Testis (tissue), 3 donors: ENCODE results near the gene CALY. TPM values are rescaled to one million over a fixed set of nuclear protein-coding genes. Genes with fewer than 3 reads are reported as not detected.

Experiments used
- DNase-seq: peaks from one replicate; pipeline ENCODE4 v3.0.0-alpha.2; 2019
- H3K27ac ChIP-seq, 2 donors: fragments of 200-600 bp; sonication (generic); one replicate each; pipeline ENCODE4 v1.5.1; 2019
- H3K27me3 ChIP-seq: fragments of 200-600 bp; sonication (generic); one replicate; pipeline ENCODE4 v1.5.1; 2019
- H3K36me3 ChIP-seq: fragments of 200-600 bp; sonication (generic); one replicate; pipeline ENCODE4 v1.5.1; 2017; ENCODE audit warnings: low read depth; ENCODE audit errors: missing control alignments
- H3K4me1 ChIP-seq: fragments of 200-600 bp; sonication (generic); one replicate; pipeline ENCODE4 v1.5.1; 2019
- H3K4me3 ChIP-seq, 2 donors: fragments of 200-600 bp; sonication (generic); one replicate each; pipeline ENCODE4 v1.5.1; 2017 to 2019
- H3K9me3 ChIP-seq: fragments of 200-600 bp; sonication (generic); one replicate; pipeline ENCODE4 v1.5.1; 2017
- CTCF ChIP-seq, 3 experiments: fragments of 450-650 bp in 2 of 3; fragments of 200-600 bp in 1 of 3; sonication (generic) in 1 of 3; IDR thresholded peaks; one replicate each; pipeline ENCODE4 v1.5.1; 2016 to 2019; ENCODE audit warnings: antibody characterized with exemption in 3 of 3, mild to moderate bottlenecking in 2 of 3, moderate library complexity in 1 of 3
- POLR2A ChIP-seq: fragments of 450-650 bp; IDR thresholded peaks from one replicate; pipeline ENCODE4 v1.6.1; 2017; ENCODE audit warnings: antibody characterized with exemption, mild to moderate bottlenecking, moderate library complexity
- WGBS, 2 donors: methylation state at CpG; one replicate each; pipeline ENCODE4 v1.1.5; 2018; 5-methylcytosine and 5-hydroxymethylcytosine counted together
- intact Hi-C: fragments of 100-400 bp; cut with DNase I; formaldehyde crosslinking; loops from one replicate; pipeline ENCODE4 v1.15.1; 2023; ENCODE audit warnings: low total_unique reads
- polyA plus RNA-seq: library from polyadenylated mRNA; stranded (reverse); fragments of 350-450 nt; fragmentation: Illumina TruSeq; extraction: RNeasy Lipid Tissue Mini Kit (QIAGEN cat#74804); gene quantifications from one replicate; pipeline ENCODE4 v1.2.3, GENCODE V29; 2014; ENCODE audit warnings: low read depth, low replicate concordance; ENCODE audit not compliant: insufficient read depth
- total RNA-seq, 2 donors: library from RNA; depleted of rRNA; stranded (reverse); fragments of >200 nt; gene quantifications; one replicate each; pipeline ENCODE4 v1.2.3, GENCODE V29; 2016

The CALY gene
- total and polyA plus RNA-seq, 3 donors from 2014 or later: 4.9 to 35.5 (median 19.2) TPM

GRCh38 chr10:133343558-133343957 is 6.9 kb upstream of the CALY start:
- no peaks in the 10 kb centered on the region for H3K27me3 ChIP-seq
- no peaks in the 10 kb centered on the region for H3K4me1 ChIP-seq
- H3K36me3 ChIP-seq: no peaks in the 10 kb centered on the region
- no peaks in the 10 kb centered on the region for H3K9me3 ChIP-seq
- intact Hi-C loops: no loop called here
- TF ChIP-seq CTCF (IDR thresholded peaks at IDR 0.05) (no peak), POLR2A (no peak)
- no peak overlapping the region for H3K4me3 ChIP-seq
- no peak overlapping the region for H3K27ac ChIP-seq
- 52 to 61% methylated on average over 9 of the region's 9 CpGs for WGBS, 2 donors
- no peak for DNase-seq

GRCh38 chr10:133342942-133343341 is 6.2 kb upstream of the CALY start:
- WGBS, 2 donors: 80 to 90% methylated on average over 8 of the region's 8 CpGs
- intact Hi-C loops: no loop called here
- H3K27me3 ChIP-seq: no peaks in the 10 kb centered on the region

GRCh38 chr10:133341983-133342382 is 5.3 kb upstream of the CALY start:
- TF ChIP-seq POLR2A (no peak), CTCF (IDR thresholded peaks at IDR 0.05) (no peak)
- H3K36me3 ChIP-seq: no peaks in the 10 kb centered on the region
- no peak overlapping the region for H3K4me3 ChIP-seq
- no peak for DNase-seq
- intact Hi-C loops: no loop called here
- H3K4me1 ChIP-seq: no peaks in the 10 kb centered on the region
- no peaks in the 10 kb centered on the region for H3K9me3 ChIP-seq
- H3K27me3 ChIP-seq: no peaks in the 10 kb centered on the region
- 90 to 94% methylated on average over 4 of the region's 4 CpGs for WGBS, 2 donors
- no peak overlapping the region for H3K27ac ChIP-seq

More at GRCh38 chr10:133342942-133343341, 6.2 kb upstream of the CALY start:
- Histone ChIP-seq H3K9me3 (no peaks in the 10 kb centered on the region), H3K36me3 (no peaks in the 10 kb centered on the region), H3K27ac (no peak overlapping the region), H3K4me3 (no peak overlapping the region), H3K4me1 (no peaks in the 10 kb centered on the region)
- no peak for DNase-seq
- TF ChIP-seq POLR2A: no peak
- TF ChIP-seq CTCF (IDR thresholded peaks at IDR 0.05): no peak

- Histone ChIP-seq H3K9me3 (no peaks in the 10 kb centered on the region), H3K27me3 (peaks cover 7% of the 10 kb centered on the region), H3K4me3 (no peak overlapping the region), H3K27ac (no peak overlapping the region), H3K4me1 (peaks cover 21% of the 10 kb centered on the region), H3K36me3 (no peaks in the 10 kb centered on the region)
- intact Hi-C loops: no loop called here
- 89% methylated on average over 13 of the region's 13 CpGs for WGBS, 2 donors
- DNase-seq: no peak
- no peak for TF ChIP-seq CTCF (IDR thresholded peaks at IDR 0.05)
- no peak for TF ChIP-seq POLR2A
Observed at GRCh38 chr10:133339708-133340380, 3.1 kb upstream of the CALY start.
